Esophagus squamous epithelium (tissue), 4 donors: ENCODE results near the gene KIAA1671.

Experiments used
- POLR2A ChIP-seq, 4 donors: fragments of 450-650 bp; IDR thresholded peaks; one replicate each; pipeline ENCODE4 v1.6.1; 2017; ENCODE audit warnings: antibody characterized with exemption in 4 of 4, mild to moderate bottlenecking in 4 of 4, moderate library complexity in 3 of 4
- TF ChIP-seq, protein P1 (sequence below), 6 experiments: fragments of 450-650 bp in 4 of 6; fragments of 200-600 bp in 2 of 6; sonication (generic) in 2 of 6; IDR thresholded peaks; one replicate each; pipeline ENCODE4 v1.5.1; 2016 to 2019; ENCODE audit warnings: antibody characterized with exemption in 6 of 6, mild to moderate bottlenecking in 4 of 6, moderate library complexity in 4 of 6

DNA sequence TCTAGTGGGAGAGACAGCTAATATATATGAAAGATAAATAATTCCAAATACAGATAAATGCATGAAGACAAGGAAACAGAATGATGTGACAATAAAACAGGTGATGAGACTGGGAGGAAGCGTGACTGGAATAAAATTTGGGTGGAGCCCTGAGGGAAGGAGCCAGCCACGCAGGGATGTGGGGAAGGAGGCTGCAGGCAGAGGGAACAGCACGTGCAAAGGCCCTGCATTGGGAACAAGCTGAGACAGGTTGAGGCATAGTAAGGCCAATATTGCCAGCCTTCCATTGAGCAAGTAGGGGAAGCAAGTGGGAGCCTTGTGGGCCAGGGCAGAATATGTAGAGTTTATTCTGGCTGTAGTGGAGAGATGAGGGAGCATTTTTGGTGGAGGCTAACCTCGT lies 139.6 kb downstream of the KIAA1671 start:
- TF ChIP-seq, protein P1, sequence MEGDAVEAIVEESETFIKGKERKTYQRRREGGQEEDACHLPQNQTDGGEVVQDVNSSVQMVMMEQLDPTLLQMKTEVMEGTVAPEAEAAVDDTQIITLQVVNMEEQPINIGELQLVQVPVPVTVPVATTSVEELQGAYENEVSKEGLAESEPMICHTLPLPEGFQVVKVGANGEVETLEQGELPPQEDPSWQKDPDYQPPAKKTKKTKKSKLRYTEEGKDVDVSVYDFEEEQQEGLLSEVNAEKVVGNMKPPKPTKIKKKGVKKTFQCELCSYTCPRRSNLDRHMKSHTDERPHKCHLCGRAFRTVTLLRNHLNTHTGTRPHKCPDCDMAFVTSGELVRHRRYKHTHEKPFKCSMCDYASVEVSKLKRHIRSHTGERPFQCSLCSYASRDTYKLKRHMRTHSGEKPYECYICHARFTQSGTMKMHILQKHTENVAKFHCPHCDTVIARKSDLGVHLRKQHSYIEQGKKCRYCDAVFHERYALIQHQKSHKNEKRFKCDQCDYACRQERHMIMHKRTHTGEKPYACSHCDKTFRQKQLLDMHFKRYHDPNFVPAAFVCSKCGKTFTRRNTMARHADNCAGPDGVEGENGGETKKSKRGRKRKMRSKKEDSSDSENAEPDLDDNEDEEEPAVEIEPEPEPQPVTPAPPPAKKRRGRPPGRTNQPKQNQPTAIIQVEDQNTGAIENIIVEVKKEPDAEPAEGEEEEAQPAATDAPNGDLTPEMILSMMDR (IDR thresholded peaks at IDR 0.05), result no peak
- TF ChIP-seq POLR2A (IDR thresholded peaks at IDR 0.05), result no peak
